H1 (cell line): ENCODE data around the gene MTURN.

Experiments
- CTCF ChIP-seq, 3 experiments: IDR thresholded peaks; 1 replicate in 2 of 3; 2 replicates in 1 of 3; pipeline versions ENCODE4 v1.5.1 to v1.6.1; 2011; ENCODE audit warnings: low read length in 3 of 3, mild to moderate bottlenecking in 3 of 3, inconsistent platforms in 2 of 3, low read depth in 1 of 3, moderate library complexity in 1 of 3; ENCODE audit not compliant: insufficient read depth in 1 of 3; ENCODE audit errors: control extremely low read depth in 1 of 3
- POLR2A ChIP-seq, 2 experiments: IDR thresholded peaks; 1 replicate in 1 of 2; 2 replicates in 1 of 2; pipeline ENCODE4 v1.6.1; 2011; ENCODE audit warnings: low read depth in 2 of 2, low read length in 2 of 2, mild to moderate bottlenecking in 2 of 2; ENCODE audit errors: control extremely low read depth in 1 of 2
- RFX5 ChIP-seq: IDR thresholded peaks from 2 replicates; pipeline ENCODE4 v1.6.1; 2011; ENCODE audit warnings: low read depth, low read length, improper control_type of control experiment, borderline replicate concordance

DNA sequence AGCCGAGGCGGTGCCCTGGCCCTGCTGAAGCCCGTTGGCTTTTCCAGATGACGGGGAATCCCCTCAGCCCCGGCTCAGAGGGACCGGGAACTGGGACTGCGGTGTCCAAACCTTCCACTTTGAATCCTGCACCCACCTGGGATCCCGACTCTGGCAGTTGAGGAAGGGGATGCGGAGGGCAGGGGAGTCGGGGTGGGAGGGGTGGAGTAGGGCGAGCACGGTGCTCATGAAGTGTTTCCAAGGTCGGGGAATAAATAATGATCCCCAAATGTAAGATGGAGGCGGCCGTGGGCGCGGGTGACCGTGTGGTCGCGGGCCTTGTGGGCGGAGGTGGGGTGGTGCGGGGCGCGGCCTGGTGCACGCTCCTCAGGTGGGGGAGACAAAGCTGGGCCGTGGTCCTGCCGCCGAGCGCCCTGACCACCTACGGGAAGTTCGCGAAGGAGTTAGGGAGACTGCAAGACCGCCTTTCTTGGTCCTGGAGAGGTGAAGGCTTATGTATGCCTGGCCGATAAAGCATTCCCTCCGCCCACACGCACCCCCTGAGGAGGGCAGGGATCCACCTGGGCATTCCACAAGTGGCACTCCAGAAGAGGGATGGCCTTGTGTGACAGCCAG, 1.4 kb downstream of the MTURN start:
- TF ChIP-seq CTCF (IDR thresholded peaks at IDR 0.05; ENCODE audit: control extremely low read depth in 1 of 3, insufficient read depth in 1 of 3, low read depth in 1 of 3, low read length in 3 of 3) (no peak), RFX5 (no peak), POLR2A (IDR thresholded peaks at IDR 0.05; ENCODE audit: control extremely low read depth in 1 of 2, low read depth in 2 of 2, low read length in 2 of 2) (0 out of 3 replicates have a peak, but pooled peaks of 1 of the 2 experiments have one; percentile 21)
